Measurements from ENCODE around the gene UBR3.
"Not testable (repeated sequence)": the region's sequence is repeated elsewhere in the genome, so short reads cannot be mapped to it uniquely, and the experiment has no call there.

UBR3 gene

DNA sequence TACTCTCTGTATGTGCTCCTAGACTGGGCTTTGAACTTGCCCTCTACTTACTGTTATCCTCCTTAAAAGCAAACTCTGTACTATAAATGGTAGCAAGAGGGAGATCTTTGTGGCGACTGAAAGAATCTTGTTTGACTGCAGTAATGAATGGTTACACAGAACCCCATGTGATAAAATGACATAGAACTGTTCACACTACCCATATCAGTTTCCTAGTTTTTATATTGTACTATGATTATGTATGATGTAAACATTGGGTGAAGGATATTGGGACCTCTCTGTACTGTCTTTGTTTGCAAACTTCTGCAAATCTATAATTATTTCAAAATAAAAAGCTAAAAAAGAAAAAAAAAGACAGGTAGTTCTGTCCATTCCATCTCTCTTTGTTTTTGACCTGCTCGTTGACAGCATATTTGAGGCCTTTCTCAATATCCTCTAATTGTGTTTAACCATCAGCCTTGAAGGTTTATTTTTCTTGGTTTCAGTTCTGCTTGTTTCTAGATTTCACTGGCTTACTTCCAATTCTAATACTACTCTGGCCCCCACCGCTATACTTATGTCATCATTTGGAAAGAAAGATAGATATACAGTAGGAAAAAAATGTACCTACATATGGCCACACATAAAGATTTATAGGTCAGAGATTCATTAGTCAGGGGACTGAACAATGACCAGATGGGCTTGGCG is 271.5 kb downstream of the UBR3 start:
- in situ Hi-C loops (cut with MboI; ENCODE audit: low sequenced_read_pairs), result no loop called here

- in situ Hi-C loops (cut with MboI; ENCODE audit: low sequenced_read_pairs), result no loop called here
Observed at GRCh38 chr2:170101789-170102188, 274.5 kb downstream of the UBR3 start.

DNA sequence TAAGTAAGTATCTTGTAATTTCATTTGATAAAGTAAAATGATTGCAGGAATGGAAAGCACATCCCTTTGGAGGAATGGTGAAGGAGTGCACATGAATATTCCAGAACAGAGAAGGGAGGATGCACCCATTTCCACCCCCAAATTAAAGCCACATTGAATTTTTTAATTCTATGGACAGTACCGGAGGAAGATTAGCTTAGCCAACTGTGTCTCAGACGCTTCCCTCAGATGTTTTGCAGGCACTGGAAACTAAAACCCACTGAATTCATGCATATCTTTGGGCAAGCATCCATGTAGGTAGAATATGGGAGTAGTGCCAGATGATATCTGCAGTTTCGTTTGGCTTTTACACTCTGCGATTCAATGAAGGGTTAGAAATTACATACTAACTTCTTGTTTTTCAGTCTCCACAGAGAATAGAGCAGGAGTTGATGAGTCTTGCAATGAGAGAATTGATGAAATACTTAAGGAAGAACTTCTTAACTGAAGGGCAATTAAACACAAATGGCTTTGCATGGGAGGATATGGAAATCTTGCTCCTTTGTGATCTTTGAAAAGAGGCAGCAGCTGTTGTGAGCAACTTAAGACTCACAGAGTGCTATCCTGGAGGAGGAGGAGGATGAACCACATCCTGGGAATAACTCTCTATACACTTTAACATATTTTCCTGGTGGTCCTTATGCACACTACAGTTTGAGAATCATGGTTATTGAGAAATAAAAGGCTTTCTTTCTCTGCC is 279.0 kb downstream of the UBR3 start:
- in situ Hi-C loops (cut with MboI; ENCODE audit: low sequenced_read_pairs), result no loop called here

DNA sequence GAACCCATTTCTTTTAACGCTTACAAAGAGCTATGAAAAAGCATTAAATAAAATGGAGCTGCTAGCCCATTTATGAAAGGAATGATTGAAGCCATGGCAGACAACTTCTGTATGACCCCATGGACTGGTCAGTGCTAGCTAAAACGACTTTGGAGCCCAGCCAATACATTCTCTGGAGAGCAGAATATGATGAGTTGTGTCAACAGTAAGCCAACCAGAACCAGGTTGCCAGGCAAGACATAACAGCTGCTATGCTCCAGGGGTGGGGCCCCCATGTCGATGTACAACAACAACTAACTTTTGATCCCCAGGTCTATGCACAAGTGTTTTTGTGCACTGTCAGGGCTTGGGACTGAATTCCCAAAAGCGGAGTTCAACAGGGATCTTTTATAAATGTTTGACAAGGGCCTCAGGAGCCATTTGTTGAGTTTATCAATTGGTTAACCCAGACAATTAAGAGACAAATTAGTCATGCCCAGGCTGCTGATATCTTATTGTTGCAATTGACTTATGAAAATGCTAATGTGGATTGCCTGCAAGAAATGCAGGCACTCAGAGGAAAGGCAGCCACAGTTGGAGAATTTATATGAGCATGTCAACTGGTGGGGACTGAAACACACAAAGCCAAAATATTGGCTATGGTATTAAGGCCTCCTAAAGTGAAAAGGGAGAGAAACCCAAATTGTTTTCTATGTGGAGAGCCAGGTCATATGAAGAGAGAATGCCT is 286.1 kb downstream of the UBR3 start:
- in situ Hi-C loops (cut with MboI; ENCODE audit: low sequenced_read_pairs), result no loop called here

- in situ Hi-C loops (cut with MboI; ENCODE audit: low sequenced_read_pairs), result no loop called here
Observed at GRCh38 chr2:170115501-170116229, 288.4 kb downstream of the UBR3 start.

DNA sequence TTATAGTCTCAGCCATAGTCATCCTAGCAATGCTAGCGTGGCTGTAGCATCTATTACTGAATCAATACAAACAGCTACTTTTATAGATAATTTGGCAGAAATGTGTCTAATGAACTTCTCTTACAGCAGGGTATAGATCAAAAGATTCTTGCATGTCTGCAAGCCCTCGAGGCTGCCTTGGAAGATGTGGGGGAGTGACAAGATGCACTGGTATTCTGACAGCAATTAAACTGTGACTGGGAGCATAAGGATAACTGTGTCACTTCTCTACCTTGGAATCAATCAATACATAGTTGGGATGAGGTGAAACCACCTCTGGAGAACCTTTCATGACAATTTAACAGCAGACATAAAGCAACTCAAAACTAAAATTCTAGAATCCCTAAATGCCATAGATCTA is 291.4 kb downstream of the UBR3 start:
- in situ Hi-C loops (cut with MboI; ENCODE audit: low sequenced_read_pairs), result no loop called here

- in situ Hi-C loops (cut with MboI; ENCODE audit: low sequenced_read_pairs), result not testable (repeated sequence)
Observed at GRCh38 chr2:170119326-170119725, 292.1 kb downstream of the UBR3 start.

- in situ Hi-C loops (cut with MboI; ENCODE audit: low sequenced_read_pairs), result no loop called here
Observed at GRCh38 chr2:170121689-170122088, 294.4 kb downstream of the UBR3 start.

GRCh38 chr2:170122883-170123547 is 295.8 kb downstream of the UBR3 start:
- in situ Hi-C loops (cut with MboI; ENCODE audit: low sequenced_read_pairs), result no loop called here

GRCh38 chr2:170123593-170123992 is 296.3 kb downstream of the UBR3 start:
- in situ Hi-C loops (cut with MboI; ENCODE audit: low sequenced_read_pairs), result no loop called here

- in situ Hi-C loops (cut with MboI; ENCODE audit: low sequenced_read_pairs), result not testable (repeated sequence)
Observed at GRCh38 chr2:170126138-170126728, 299.0 kb downstream of the UBR3 start.

Data from HL-60/S4 treated with phorbol 12-myristate 13-acetate at 8.2 ng/mL for 4 days and 3 days (cell line).